Lower lobe of right lung (tissue), 2 donors: ENCODE results near the gene PCDHGB2. TPM values are rescaled to one million over a fixed set of nuclear protein-coding genes. Genes with fewer than 3 reads are reported as not detected.
"Not testable (repeated sequence)": the region's sequence is repeated elsewhere in the genome, so short reads cannot be mapped to it uniquely, and the experiment has no call there.

Source experiments
- ATAC-seq, 2 donors: fragments of 200-7000 bp; cut with Tn5 transposase; one replicate each; pipeline ENCODE4 v1.9.1; 2020 to 2022; ENCODE audit warnings: mild to moderate bottlenecking in 2 of 2, moderate library complexity in 2 of 2
- DNase-seq: peaks from one replicate; pipeline ENCODE4 v3.0.0-alpha.2; 2020
- H3K27ac ChIP-seq: fragments of 200-600 bp; one replicate; pipeline ENCODE4 v1.8.0; 2022
- H3K27me3 ChIP-seq: fragments of 200-600 bp; one replicate; pipeline ENCODE4 v1.8.0; 2022; ENCODE audit warnings: low read depth
- H3K36me3 ChIP-seq: fragments of 200-600 bp; one replicate; pipeline ENCODE4 v1.8.0; 2022; ENCODE audit warnings: mild to moderate bottlenecking
- H3K4me1 ChIP-seq: fragments of 200-600 bp; one replicate; pipeline ENCODE4 v1.8.0; 2022
- H3K4me3 ChIP-seq: fragments of 200-600 bp; one replicate; pipeline ENCODE4 v1.8.0; 2022; ENCODE audit warnings: mild to moderate bottlenecking
- H3K9me3 ChIP-seq: fragments of 200-600 bp; one replicate; pipeline ENCODE4 v1.8.0; 2022
- intact Hi-C: fragments of 100-400 bp; cut with DNase I; formaldehyde crosslinking; loops from one replicate; pipeline ENCODE4 v1.11.0; 2022
- total RNA-seq: library from RNA; stranded (reverse); fragmentation: NEBNext Ultra II Directional; extraction: Animal tissue kit (Norgen Biotek cat#: 25700); gene quantifications from one replicate; pipeline ENCODE4 v1.2.1, GENCODE V29; 2021
- TF ChIP-seq, protein P1 (sequence below): fragments of 200-600 bp; IDR thresholded peaks from one replicate; pipeline ENCODE4 v1.8.0; 2022; ENCODE audit warnings: antibody characterized with exemption, mild to moderate bottlenecking
- donor health status: DM: no; HTN: yes; CAD: no; lungs with severe emphysema.

PCDHGB2 gene
- total RNA-seq, 1 donor from 2014 or later, result 3.7 TPM

DNA sequence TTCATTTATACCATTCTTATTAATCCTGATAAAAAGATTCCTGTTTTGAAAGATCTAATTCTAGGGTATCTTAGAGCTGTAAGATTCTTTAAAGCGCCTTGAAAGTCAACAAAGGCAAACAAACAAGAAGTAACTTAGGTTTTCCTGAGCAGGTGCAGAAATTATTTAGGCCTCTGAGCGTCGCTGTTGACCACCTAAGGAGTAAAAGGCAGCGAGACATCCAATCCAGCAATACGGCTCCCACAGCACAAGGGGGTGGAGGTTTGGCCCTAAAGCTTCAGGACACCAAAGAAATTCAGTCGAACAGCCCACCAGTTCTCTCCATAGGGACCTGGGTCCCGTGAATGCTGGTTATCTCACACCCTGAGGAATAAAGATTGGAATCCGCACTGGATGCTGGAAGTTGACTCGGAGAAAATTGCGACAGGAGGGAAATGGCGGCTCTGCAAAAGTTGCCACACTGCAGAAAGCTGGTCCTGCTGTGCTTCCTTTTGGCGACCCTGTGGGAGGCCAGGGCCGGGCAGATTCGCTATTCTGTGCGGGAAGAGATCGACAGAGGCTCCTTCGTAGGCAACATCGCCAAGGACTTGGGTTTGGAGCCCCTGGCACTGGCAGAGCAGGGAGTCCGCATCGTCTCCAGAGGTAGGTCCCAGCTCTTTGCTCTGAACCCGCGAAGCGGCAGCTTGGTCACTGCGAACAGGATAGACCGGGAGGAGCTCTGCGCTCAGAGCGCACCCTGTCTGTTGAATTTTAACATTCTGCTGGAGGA lies 21.1 kb upstream of the PCDHGB2 start, which contains the start of gene PCDHGA2:
TSS of gene PCDHGA2 (plus strand) at position 223 of the 769 bp plus-strand sequence.
- no peak for ATAC-seq
- H3K4me3 ChIP-seq, result peak within 1 kb of the TSS; percentile 29
- intact Hi-C loops, result no loop called here

DNA sequence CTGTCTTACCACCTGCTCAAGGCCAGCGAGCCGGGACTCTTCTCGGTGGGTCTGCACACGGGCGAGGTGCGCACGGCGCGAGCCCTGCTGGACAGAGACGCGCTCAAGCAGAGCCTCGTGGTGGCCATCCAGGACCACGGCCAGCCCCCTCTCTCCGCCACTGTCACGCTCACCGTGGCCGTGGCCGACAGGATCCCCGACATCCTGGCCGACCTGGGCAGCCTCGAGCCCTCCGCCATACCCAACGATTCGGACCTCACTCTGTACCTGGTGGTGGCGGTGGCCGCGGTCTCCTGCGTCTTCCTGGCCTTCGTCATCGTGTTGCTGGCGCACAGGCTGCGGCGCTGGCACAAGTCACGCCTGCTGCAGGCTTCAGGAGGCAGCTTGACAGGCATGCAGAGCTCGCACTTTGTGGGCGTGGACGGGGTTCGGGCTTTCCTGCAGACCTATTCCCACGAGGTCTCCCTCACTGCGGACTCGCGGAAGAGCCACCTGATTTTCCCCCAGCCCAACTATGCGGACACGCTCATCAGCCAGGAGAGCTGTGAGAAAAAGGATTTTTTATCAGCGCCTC lies 18.9 kb upstream of the PCDHGB2 start:
- ATAC-seq, H3K27me3 ChIP-seq, H3K4me3 ChIP-seq, H3K36me3 ChIP-seq, intact Hi-C loops, DNase-seq, H3K27ac ChIP-seq, H3K4me1 ChIP-seq: not testable (repeated sequence)
- H3K9me3 ChIP-seq, result peaks cover 68% of the 10 kb centered on the region

More for the DNA sequence above, 21.1 kb upstream of the PCDHGB2 start, which contains the start of gene PCDHGA2:
- H3K9me3 ChIP-seq, result peaks cover 56% of the 10 kb centered on the region
- peaks cover 16% of the 10 kb centered on the region for H3K27me3 ChIP-seq
- no peak for DNase-seq
- H3K4me1 ChIP-seq, result no peaks in the 10 kb centered on the region
- H3K27ac ChIP-seq, result no peak within 1 kb of the TSS
- H3K36me3 ChIP-seq, result no peaks in the 10 kb centered on the region
- TF ChIP-seq, protein P1, sequence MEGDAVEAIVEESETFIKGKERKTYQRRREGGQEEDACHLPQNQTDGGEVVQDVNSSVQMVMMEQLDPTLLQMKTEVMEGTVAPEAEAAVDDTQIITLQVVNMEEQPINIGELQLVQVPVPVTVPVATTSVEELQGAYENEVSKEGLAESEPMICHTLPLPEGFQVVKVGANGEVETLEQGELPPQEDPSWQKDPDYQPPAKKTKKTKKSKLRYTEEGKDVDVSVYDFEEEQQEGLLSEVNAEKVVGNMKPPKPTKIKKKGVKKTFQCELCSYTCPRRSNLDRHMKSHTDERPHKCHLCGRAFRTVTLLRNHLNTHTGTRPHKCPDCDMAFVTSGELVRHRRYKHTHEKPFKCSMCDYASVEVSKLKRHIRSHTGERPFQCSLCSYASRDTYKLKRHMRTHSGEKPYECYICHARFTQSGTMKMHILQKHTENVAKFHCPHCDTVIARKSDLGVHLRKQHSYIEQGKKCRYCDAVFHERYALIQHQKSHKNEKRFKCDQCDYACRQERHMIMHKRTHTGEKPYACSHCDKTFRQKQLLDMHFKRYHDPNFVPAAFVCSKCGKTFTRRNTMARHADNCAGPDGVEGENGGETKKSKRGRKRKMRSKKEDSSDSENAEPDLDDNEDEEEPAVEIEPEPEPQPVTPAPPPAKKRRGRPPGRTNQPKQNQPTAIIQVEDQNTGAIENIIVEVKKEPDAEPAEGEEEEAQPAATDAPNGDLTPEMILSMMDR, result peak; percentile 29

DNA sequence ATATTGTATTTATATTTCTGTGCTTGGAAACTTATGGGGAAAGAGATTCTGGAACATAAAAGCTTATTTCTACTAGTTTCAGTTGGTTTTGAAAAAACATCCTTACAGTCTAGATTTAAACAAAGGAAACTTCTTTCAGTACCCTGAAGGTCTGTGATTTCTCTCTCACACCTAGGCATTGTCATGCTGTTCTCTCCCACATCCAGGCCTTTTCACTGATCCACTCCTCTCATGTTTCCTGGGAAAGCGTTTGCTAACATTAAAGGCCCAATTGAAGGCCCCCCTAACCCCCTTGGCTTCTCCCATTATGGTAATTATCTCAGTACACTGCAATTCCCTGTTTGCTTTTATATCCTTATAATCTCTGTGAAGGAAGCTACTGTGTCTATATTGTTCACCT lies 17.0 kb upstream of the PCDHGB2 start:
- TF ChIP-seq, protein P1, result no peak
- no peaks in the 10 kb centered on the region for H3K4me1 ChIP-seq
- H3K36me3 ChIP-seq, result no peaks in the 10 kb centered on the region
- H3K27ac ChIP-seq, result no peak overlapping the region
- DNase-seq, result no peak
- no peak overlapping the region for H3K4me3 ChIP-seq
- ATAC-seq, result no peak
- H3K27me3 ChIP-seq, result peaks cover 3% of the 10 kb centered on the region
- H3K9me3 ChIP-seq, result peaks cover 64% of the 10 kb centered on the region
- intact Hi-C loops, result no loop called here

DNA sequence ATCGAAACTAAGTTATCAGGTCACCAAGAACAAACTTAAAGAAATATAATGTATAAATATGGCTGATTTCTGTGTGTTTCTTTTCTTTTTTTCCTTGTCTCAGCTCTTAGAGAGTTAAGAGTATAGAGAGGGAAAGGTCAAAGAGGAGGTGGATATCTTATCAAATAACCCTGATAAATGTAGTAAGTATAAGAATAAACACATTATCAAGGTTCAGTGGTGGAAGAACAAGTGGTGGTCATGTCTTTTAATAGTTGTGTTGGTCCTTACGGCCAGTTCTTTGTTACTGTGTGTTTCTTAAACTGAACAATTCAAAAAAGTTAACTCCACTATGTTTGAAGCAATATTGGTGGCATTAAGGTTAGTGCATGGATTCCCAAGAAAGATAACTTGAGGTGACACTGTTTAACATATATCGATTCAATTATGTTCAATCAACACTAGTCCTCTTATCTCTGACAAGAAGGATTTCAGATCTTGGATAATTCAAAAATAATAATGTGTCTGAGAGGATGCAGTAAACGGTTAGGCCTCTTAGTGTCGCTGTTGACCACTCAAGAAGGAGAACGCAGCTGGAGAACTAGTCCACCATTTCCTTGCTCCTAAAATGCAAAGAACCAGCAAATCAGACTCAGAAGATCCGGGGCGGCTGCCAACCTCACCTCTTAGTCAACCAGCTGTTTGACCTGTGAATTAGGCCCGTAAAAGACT lies 16.4 kb upstream of the PCDHGB2 start, which contains the start of gene PCDHGA3:
TSS of gene PCDHGA3 (plus strand) at position 588 of the 711 bp plus-strand sequence. CDS start 205 bp downstream, outside the sequence.
- no peak for ATAC-seq
- H3K27me3 ChIP-seq, result no peaks in the 10 kb centered on the region
- H3K9me3 ChIP-seq, result peaks cover 59% of the 10 kb centered on the region
- H3K27ac ChIP-seq, result no peak within 1 kb of the TSS
- H3K36me3 ChIP-seq, result no peaks in the 10 kb centered on the region
- DNase-seq, result no peak
- H3K4me3 ChIP-seq, result peak within 1 kb of the TSS; percentile 22
- TF ChIP-seq, protein P1, result peak; percentile 22
- no peaks in the 10 kb centered on the region for H3K4me1 ChIP-seq
- intact Hi-C loops, result no loop called here

DNA sequence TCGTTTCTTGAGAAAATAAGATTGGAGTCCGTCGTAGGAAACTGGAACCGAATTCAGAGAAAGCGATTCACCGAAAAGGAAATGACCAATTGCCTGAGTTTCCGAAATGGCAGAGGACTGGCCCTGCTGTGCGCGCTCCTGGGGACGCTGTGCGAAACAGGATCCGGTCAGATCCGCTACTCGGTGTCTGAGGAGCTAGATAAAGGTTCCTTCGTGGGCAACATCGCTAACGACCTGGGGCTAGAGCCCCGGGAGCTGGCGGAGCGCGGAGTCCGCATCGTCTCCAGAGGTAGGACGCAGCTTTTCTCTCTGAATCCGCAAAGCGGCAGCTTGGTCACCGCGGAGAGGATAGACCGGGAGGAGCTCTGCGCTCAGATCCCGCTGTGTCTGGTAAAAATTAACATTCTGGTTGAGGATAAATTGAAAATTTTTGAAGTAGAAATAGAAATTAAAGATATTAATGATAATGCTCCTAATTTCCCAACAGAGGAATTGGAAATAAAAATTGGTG lies 15.8 kb upstream of the PCDHGB2 start:
- Histone ChIP-seq H3K4me3 (peak overlapping the region; percentile 22), H3K27me3 (peaks cover 6% of the 10 kb centered on the region), H3K27ac (no peak overlapping the region), H3K9me3 (peaks cover 59% of the 10 kb centered on the region), H3K36me3 (no peaks in the 10 kb centered on the region), H3K4me1 (no peaks in the 10 kb centered on the region)
- DNase-seq (no peak), ATAC-seq (no peak)
- TF ChIP-seq, protein P1, result no peak
- intact Hi-C loops, result no loop called here
